Liver (tissue), 9 donors: ENCODE results near the gene SGMS1. TPM values are rescaled to one million over a fixed set of nuclear protein-coding genes. Genes with fewer than 3 reads are reported as not detected.

Experiments
- DNase-seq: peaks from one replicate; pipeline ENCODE4 v3.0.0-alpha.2; 2017; ENCODE audit warnings: low spot score
- H3K27ac ChIP-seq, 2 donors: one replicate each; pipeline ENCODE4 v1.7.0; 2013; ENCODE audit warnings: inconsistent platforms in 2 of 2, low read length in 2 of 2, control low read depth in 1 of 2, low read depth in 1 of 2, mild to moderate bottlenecking in 1 of 2
- H3K27me3 ChIP-seq, 4 donors: one replicate each; pipeline versions ENCODE4 v1.6.1 to v1.7.0; 2013; ENCODE audit warnings: low read length in 3 of 4, inconsistent platforms in 1 of 4, mild to moderate bottlenecking in 1 of 4, moderate library complexity in 1 of 4; ENCODE audit not compliant: control insufficient read depth in 4 of 4, insufficient read depth in 4 of 4
- H3K36me3 ChIP-seq, 4 donors: one replicate each; pipeline versions ENCODE4 v1.6.1 to v1.7.0; 2013; ENCODE audit warnings: low read length in 3 of 4, mild to moderate bottlenecking in 3 of 4, low read depth in 1 of 4, moderate library complexity in 1 of 4; ENCODE audit not compliant: control insufficient read depth in 4 of 4, insufficient read depth in 3 of 4
- H3K4me1 ChIP-seq, 4 donors: one replicate each; pipeline versions ENCODE4 v1.6.1 to v1.7.0; 2013; ENCODE audit warnings: low read length in 3 of 4, mild to moderate bottlenecking in 3 of 4, moderate library complexity in 1 of 4; ENCODE audit not compliant: control insufficient read depth in 4 of 4, insufficient read depth in 4 of 4
- H3K4me3 ChIP-seq, 3 donors: one replicate each; pipeline versions ENCODE4 v1.6.1 to v1.7.0; 2013; ENCODE audit warnings: low read length in 3 of 3, control low read depth in 1 of 3, low read depth in 1 of 3, mild to moderate bottlenecking in 1 of 3
- H3K9ac ChIP-seq, 2 donors: one replicate each; pipeline ENCODE4 v1.7.0; 2013; ENCODE audit warnings: low read length in 2 of 2, mild to moderate bottlenecking in 2 of 2, moderate library complexity in 2 of 2, control low read depth in 1 of 2, low read depth in 1 of 2
- H3K9me3 ChIP-seq, 4 donors: one replicate each; pipeline versions ENCODE4 v1.6.1 to v1.7.0; 2013; ENCODE audit warnings: low read length in 3 of 4; ENCODE audit not compliant: control insufficient read depth in 4 of 4
- EGR1 ChIP-seq, 2 donors: IDR thresholded peaks; 2 replicates each; pipeline ENCODE4 v1.6.1; 2016 to 2018; ENCODE audit warnings: antibody characterized with exemption in 2 of 2, low read depth in 2 of 2
- FOXA1 ChIP-seq: IDR thresholded peaks from 2 replicates; pipeline ENCODE4 v1.6.1; 2016; ENCODE audit warnings: antibody characterized with exemption
- FOXA2 ChIP-seq: IDR thresholded peaks from 2 replicates; pipeline ENCODE4 v1.6.1; 2016; ENCODE audit warnings: antibody characterized with exemption
- GABPA ChIP-seq, 2 donors: IDR thresholded peaks in 1 of 2; conservative IDR thresholded peaks in 1 of 2; 2 replicates each; pipeline ENCODE4 v1.6.1; 2016; ENCODE audit warnings: antibody characterized with exemption in 2 of 2, mild to moderate bottlenecking in 1 of 2, moderate library complexity in 1 of 2
- HNF4A ChIP-seq, 2 donors: conservative IDR thresholded peaks; 2 replicates each; pipeline ENCODE4 v1.6.1; 2016; ENCODE audit warnings: antibody characterized with exemption in 2 of 2, mild to moderate bottlenecking in 2 of 2
- HNF4G ChIP-seq: IDR thresholded peaks from 2 replicates; pipeline ENCODE4 v1.6.1; 2016; ENCODE audit warnings: antibody characterized with exemption
- JUND ChIP-seq, 2 donors: IDR thresholded peaks; 2 replicates each; pipeline ENCODE4 v1.6.1; 2016; ENCODE audit warnings: antibody characterized with exemption in 2 of 2
- NR2F2 ChIP-seq: IDR thresholded peaks from 2 replicates; pipeline ENCODE4 v1.6.1; 2016; ENCODE audit warnings: antibody characterized with exemption
- RAD21 ChIP-seq, 2 donors: IDR thresholded peaks; 2 replicates each; pipeline ENCODE4 v1.6.1; 2016; ENCODE audit warnings: antibody characterized with exemption in 2 of 2, mild to moderate bottlenecking in 2 of 2
- RXRA ChIP-seq, 2 donors: IDR thresholded peaks; 2 replicates each; pipeline ENCODE4 v1.6.1; 2017 to 2018; ENCODE audit warnings: antibody characterized with exemption in 2 of 2, mild to moderate bottlenecking in 1 of 2
- SP1 ChIP-seq: IDR thresholded peaks from 2 replicates; pipeline ENCODE4 v1.6.1; 2018; ENCODE audit warnings: antibody characterized with exemption, mild to moderate bottlenecking
- TAF1 ChIP-seq: conservative IDR thresholded peaks from 2 replicates; pipeline ENCODE4 v1.6.1; 2016; ENCODE audit warnings: antibody characterized with exemption, mild to moderate bottlenecking
- YY1 ChIP-seq: IDR thresholded peaks from 2 replicates; pipeline ENCODE4 v1.6.1; 2016; ENCODE audit warnings: antibody characterized with exemption, mild to moderate bottlenecking
- WGBS: extraction: QIAGEN DNeasy Blood & Tissue Kit; methylation state at CpG from one replicate; pipeline ENCODE4 v1.1.7; 2013; 5-methylcytosine and 5-hydroxymethylcytosine counted together
- polyA plus RNA-seq, 2 donors: library from polyadenylated mRNA; stranded (reverse) in 1 of 2; unstranded in 1 of 2; fragments of 200-250 nt in 1 of 2; fragments of >200 nt in 1 of 2; fragmentation: Nextera tagmentation in 1 of 2; extraction: Ambion mirVana in 1 of 2; gene quantifications; one replicate each; pipeline versions ENCODE4 v1.2.1 to v1.2.3, GENCODE V29; 2013 to 2015
- total RNA-seq, 2 donors: library from RNA; depleted of rRNA; stranded (reverse); fragments of >200 nt; gene quantifications; one replicate each; pipeline ENCODE4 v1.2.3, GENCODE V29; 2014
- TF ChIP-seq, protein P1 (sequence below): IDR thresholded peaks from 2 replicates; pipeline ENCODE4 v1.6.1; 2016; ENCODE audit warnings: antibody characterized with exemption
- TF ChIP-seq, protein P2 (sequence below): IDR thresholded peaks from 2 replicates; pipeline ENCODE4 v1.6.1; 2016; ENCODE audit warnings: antibody characterized with exemption, mild to moderate bottlenecking
- TF ChIP-seq, protein P3 (sequence below): IDR thresholded peaks from 2 replicates; pipeline ENCODE4 v1.6.1; 2016; ENCODE audit warnings: antibody characterized with exemption
- TF ChIP-seq, protein P4 (sequence below): IDR thresholded peaks from 2 replicates; pipeline ENCODE4 v1.6.1; 2016; ENCODE audit warnings: antibody characterized with exemption
- TF ChIP-seq, protein P5 (sequence below): fragments of 150-350 bp; IDR thresholded peaks from 2 replicates; pipeline ENCODE4 v1.5.1; 2017; ENCODE audit warnings: improper control_type of control experiment, low read depth, low read length; ENCODE audit not compliant: missing input control
- donor health status: healthy.
- donor health status: healthy.
- donor health status: healthy.
- donor health status: healthy.
- donor health status: healthy.

Gene SGMS1
- total and polyA plus RNA-seq, 4 donors = 6.8 to 98.2 (median 21.1) TPM

DNA sequence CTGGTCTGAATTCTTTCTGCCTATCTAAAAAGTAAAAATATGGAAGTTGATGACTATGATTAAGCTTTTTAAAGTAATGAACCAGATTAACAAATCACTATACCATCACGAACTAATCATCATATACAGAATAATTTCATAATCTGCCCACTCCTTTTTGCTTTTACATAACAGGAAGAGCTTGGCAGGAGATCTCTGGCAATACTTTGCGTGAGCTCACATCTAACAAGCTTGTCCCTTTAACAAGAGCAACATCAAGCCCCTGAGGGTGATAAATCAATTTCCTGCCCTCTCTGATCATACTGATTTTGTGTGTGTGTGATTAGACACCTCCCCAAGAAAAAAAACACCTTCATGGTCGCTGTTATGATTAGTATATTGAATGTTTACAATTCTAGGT is 228.9 kb downstream of the SGMS1 start:
- H3K27ac ChIP-seq = peak overlapping the region; percentile 85 to 94
- 20% methylated on average over 3 of the region's 3 CpGs for whole genome bisulfite sequencing
- H3K9ac ChIP-seq = peak overlapping the region in 1 of 2 donors; percentile 54
- peaks cover 9 to 67% (median 50%) of the 10 kb centered on the region in 4 donors for H3K4me1 ChIP-seq
- TF ChIP-seq, protein P1, sequence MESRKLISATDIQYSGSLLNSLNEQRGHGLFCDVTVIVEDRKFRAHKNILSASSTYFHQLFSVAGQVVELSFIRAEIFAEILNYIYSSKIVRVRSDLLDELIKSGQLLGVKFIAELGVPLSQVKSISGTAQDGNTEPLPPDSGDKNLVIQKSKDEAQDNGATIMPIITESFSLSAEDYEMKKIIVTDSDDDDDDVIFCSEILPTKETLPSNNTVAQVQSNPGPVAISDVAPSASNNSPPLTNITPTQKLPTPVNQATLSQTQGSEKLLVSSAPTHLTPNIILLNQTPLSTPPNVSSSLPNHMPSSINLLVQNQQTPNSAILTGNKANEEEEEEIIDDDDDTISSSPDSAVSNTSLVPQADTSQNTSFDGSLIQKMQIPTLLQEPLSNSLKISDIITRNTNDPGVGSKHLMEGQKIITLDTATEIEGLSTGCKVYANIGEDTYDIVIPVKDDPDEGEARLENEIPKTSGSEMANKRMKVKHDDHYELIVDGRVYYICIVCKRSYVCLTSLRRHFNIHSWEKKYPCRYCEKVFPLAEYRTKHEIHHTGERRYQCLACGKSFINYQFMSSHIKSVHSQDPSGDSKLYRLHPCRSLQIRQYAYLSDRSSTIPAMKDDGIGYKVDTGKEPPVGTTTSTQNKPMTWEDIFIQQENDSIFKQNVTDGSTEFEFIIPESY = no peak
- TF ChIP-seq EGR1 (IDR thresholded peaks at IDR 0.05; ENCODE audit: low read depth in 2 of 2) = no peak
- no peak for TF ChIP-seq NR2F2
- TF ChIP-seq GABPA (IDR thresholded peaks at IDR 0.05 in 1 of 2, conservative IDR thresholded peaks at IDR 0.05 in 1 of 2) = no peak
- TF ChIP-seq FOXA2 = no peak
- no peak for TF ChIP-seq TAF1
- TF ChIP-seq HNF4A (conservative IDR thresholded peaks at IDR 0.05) = no peak
- TF ChIP-seq FOXA1 = no peak
- no peak for TF ChIP-seq HNF4G
- TF ChIP-seq JUND (IDR thresholded peaks at IDR 0.05) = no peak
- TF ChIP-seq RAD21 (IDR thresholded peaks at IDR 0.05) = no peak
- TF ChIP-seq, protein P2, sequence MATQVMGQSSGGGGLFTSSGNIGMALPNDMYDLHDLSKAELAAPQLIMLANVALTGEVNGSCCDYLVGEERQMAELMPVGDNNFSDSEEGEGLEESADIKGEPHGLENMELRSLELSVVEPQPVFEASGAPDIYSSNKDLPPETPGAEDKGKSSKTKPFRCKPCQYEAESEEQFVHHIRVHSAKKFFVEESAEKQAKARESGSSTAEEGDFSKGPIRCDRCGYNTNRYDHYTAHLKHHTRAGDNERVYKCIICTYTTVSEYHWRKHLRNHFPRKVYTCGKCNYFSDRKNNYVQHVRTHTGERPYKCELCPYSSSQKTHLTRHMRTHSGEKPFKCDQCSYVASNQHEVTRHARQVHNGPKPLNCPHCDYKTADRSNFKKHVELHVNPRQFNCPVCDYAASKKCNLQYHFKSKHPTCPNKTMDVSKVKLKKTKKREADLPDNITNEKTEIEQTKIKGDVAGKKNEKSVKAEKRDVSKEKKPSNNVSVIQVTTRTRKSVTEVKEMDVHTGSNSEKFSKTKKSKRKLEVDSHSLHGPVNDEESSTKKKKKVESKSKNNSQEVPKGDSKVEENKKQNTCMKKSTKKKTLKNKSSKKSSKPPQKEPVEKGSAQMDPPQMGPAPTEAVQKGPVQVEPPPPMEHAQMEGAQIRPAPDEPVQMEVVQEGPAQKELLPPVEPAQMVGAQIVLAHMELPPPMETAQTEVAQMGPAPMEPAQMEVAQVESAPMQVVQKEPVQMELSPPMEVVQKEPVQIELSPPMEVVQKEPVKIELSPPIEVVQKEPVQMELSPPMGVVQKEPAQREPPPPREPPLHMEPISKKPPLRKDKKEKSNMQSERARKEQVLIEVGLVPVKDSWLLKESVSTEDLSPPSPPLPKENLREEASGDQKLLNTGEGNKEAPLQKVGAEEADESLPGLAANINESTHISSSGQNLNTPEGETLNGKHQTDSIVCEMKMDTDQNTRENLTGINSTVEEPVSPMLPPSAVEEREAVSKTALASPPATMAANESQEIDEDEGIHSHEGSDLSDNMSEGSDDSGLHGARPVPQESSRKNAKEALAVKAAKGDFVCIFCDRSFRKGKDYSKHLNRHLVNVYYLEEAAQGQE = no peak
- TF ChIP-seq SP1 = no peak
- TF ChIP-seq YY1 = no peak
- TF ChIP-seq, protein P3, sequence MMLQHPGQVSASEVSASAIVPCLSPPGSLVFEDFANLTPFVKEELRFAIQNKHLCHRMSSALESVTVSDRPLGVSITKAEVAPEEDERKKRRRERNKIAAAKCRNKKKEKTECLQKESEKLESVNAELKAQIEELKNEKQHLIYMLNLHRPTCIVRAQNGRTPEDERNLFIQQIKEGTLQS = no peak
- TF ChIP-seq, protein P4, sequence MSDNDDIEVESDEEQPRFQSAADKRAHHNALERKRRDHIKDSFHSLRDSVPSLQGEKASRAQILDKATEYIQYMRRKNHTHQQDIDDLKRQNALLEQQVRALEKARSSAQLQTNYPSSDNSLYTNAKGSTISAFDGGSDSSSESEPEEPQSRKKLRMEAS = no peak
- no peaks in the 10 kb centered on the region for H3K36me3 ChIP-seq
- H3K9me3 ChIP-seq = no peaks in the 10 kb centered on the region
- no peak overlapping the region for H3K4me3 ChIP-seq
- DNase-seq = no peak
- H3K27me3 ChIP-seq = no peaks in the 10 kb centered on the region

DNA sequence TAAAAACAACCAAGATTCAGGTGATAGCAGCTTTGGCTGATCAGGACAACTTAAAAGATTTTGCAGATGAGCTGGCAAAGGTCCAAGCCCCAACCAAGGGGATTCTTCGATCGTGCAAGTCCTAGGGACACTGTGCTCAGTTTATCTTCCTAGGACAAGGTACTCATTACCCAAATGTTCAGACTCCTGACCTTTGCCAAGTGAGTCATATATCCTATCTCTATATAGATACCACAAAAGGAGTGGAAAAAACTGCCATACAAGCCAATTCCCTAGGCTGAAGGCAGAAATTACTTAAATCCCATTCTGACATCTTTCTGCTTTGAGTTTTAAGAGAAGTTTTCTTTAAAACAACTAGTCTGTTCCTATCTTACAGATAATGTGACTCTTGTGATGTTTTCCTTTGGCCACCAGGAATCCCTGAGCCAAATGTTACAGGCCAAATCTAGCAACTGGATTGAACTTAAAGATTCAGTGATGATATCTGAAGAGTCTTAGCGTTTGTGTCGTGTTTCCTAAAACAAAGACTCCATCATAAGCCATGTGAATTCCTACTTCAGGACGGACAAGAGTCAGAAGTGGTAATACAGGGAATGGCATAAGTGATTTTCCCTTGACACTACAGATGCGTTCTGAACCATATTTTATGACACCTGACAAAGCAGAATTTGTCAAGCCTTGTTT is 229.8 kb downstream of the SGMS1 start:
- DNase-seq = no peak
- 67% methylated on average over 6 of the region's 6 CpGs for WGBS
- H3K36me3 ChIP-seq = no peaks in the 10 kb centered on the region
- TF ChIP-seq EGR1 (IDR thresholded peaks at IDR 0.05; ENCODE audit: low read depth in 2 of 2) (no peak), HNF4A (conservative IDR thresholded peaks at IDR 0.05) (peak; percentile 72 to 78), FOXA2 (no peak), NR2F2 (no peak), JUND (IDR thresholded peaks at IDR 0.05) (peak; percentile 90 to 91), YY1 (peak; percentile 29), RXRA (IDR thresholded peaks at IDR 0.05) (peak; percentile 5 to 53), TAF1 (no peak), FOXA1 (no peak), RAD21 (IDR thresholded peaks at IDR 0.05) (no peak), SP1 (peak; percentile 50)
- TF ChIP-seq, protein P5, sequence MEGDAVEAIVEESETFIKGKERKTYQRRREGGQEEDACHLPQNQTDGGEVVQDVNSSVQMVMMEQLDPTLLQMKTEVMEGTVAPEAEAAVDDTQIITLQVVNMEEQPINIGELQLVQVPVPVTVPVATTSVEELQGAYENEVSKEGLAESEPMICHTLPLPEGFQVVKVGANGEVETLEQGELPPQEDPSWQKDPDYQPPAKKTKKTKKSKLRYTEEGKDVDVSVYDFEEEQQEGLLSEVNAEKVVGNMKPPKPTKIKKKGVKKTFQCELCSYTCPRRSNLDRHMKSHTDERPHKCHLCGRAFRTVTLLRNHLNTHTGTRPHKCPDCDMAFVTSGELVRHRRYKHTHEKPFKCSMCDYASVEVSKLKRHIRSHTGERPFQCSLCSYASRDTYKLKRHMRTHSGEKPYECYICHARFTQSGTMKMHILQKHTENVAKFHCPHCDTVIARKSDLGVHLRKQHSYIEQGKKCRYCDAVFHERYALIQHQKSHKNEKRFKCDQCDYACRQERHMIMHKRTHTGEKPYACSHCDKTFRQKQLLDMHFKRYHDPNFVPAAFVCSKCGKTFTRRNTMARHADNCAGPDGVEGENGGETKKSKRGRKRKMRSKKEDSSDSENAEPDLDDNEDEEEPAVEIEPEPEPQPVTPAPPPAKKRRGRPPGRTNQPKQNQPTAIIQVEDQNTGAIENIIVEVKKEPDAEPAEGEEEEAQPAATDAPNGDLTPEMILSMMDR = no peak
- TF ChIP-seq, protein P2 = no peak

More for the DNA sequence above, 229.8 kb downstream of the SGMS1 start:
- H3K4me3 ChIP-seq = no peak overlapping the region
- no peak overlapping the region for H3K9ac ChIP-seq
- peaks cover 11 to 73% (median 53%) of the 10 kb centered on the region in 4 donors for H3K4me1 ChIP-seq
- no peaks in the 10 kb centered on the region for H3K9me3 ChIP-seq
- H3K27ac ChIP-seq = peak overlapping the region; percentile 85 to 94
- H3K27me3 ChIP-seq = no peaks in the 10 kb centered on the region
